ENCODE results near the gene TATDN3. TPM values are rescaled to one million over a fixed set of nuclear protein-coding genes. Genes with fewer than 3 reads are reported as not detected.
"Not testable (repeated sequence)": the region's sequence is repeated elsewhere in the genome, so short reads cannot be mapped to it uniquely, and the experiment has no call there.

TATDN3 gene
- polyA plus RNA-seq, 1 experiment: 4.6 TPM

DNA sequence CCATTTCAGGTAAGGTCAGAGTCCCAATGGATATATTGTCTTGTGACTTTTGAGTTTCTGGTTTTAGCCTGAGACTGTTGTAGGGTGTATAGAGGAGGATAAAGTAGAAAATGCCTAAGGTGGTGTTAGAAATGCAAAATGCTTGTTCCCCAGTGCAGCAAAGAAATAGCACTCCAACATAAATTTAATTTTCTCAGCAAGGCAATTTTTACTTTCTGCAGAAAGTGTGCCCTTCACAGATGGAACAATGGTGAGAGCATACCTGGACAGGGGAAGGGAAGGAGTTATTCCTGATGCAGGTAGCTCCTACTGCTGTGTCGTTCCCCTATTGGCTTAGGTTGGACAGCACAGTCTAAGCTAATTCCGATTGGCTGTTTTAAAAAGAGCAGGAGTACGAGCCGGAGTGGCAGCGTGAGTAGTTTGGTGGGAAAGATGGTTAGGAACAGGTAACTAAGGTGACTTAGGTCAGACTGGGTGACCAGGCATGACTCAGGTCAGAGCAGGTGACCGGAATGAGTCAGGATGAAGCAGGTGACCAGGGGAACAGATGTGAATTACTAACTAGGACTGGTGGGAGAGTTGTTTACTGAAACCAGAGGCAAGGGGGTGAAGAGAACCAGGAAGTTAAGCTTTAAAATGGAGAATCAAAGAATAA lies 34.2 kb downstream of the TATDN3 start:
- DNase-seq (ENCODE audit: low read depth): no peak
- Histone ChIP-seq H3K36me3 (ENCODE audit: control insufficient read depth, insufficient read depth, low read length) (no peaks in the 10 kb centered on the region), H3K4me3 (ENCODE audit: low read depth, low read length) (no peak overlapping the region), H3K27me3 (ENCODE audit: control insufficient read depth, insufficient read depth, low read length) (no peaks in the 10 kb centered on the region)
- TF ChIP-seq, protein P1, sequence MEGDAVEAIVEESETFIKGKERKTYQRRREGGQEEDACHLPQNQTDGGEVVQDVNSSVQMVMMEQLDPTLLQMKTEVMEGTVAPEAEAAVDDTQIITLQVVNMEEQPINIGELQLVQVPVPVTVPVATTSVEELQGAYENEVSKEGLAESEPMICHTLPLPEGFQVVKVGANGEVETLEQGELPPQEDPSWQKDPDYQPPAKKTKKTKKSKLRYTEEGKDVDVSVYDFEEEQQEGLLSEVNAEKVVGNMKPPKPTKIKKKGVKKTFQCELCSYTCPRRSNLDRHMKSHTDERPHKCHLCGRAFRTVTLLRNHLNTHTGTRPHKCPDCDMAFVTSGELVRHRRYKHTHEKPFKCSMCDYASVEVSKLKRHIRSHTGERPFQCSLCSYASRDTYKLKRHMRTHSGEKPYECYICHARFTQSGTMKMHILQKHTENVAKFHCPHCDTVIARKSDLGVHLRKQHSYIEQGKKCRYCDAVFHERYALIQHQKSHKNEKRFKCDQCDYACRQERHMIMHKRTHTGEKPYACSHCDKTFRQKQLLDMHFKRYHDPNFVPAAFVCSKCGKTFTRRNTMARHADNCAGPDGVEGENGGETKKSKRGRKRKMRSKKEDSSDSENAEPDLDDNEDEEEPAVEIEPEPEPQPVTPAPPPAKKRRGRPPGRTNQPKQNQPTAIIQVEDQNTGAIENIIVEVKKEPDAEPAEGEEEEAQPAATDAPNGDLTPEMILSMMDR (IDR thresholded peaks at IDR 0.05; ENCODE audit: insufficient read depth, low read depth, low read length): no peak
- CTCF ChIA-PET: interaction anchor here (0.9 kb wide), 1 partner anchor 169 kb away, joined by 3 read pairs; no protein-coding TSS in a partner anchor
- POLR2A ChIA-PET: interaction anchor here (0.6 kb wide), 1 partner anchor 14 kb away, joined by 7 read pairs; no protein-coding TSS in a partner anchor

DNA sequence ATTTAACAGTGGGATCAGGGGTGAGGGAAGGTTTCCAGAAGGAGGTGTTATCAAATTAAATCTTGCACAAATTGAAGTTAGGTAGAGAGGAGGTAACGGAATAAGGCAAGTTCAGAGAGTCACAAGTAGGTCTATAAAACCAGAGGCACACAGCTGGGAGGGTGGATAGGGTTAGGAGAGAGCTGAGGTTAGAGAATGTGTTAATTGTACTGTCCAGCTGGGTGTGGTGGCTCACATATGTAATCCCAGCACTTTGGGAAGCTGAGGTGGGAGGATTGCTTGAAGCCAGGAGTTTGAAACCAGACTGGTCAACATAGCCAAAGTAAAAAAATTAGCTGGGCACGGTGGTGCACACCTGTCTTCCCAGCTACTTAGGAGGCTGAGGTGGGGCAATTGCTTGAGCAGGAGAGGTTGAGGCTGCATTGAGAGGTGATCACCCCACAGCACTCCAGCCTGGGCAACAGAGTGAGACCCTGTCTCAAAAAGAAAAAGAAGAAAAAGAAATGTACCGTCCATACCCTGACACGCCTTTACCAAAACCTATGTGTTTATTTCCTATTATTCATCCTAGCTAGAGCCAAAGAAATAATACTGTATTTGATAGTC lies 35.6 kb downstream of the TATDN3 start:
- H3K4me3 ChIP-seq (ENCODE audit: low read depth, low read length): no peak overlapping the region
- DNase-seq (ENCODE audit: low read depth): no peak
- POLR2A ChIA-PET: interaction anchor here (0.7 kb wide), 1 partner anchor 162 kb away, joined by 8 read pairs; no protein-coding TSS in a partner anchor
- no peaks in the 10 kb centered on the region for H3K36me3 ChIP-seq (ENCODE audit: control insufficient read depth, insufficient read depth, low read length)
- TF ChIP-seq, protein P1 (IDR thresholded peaks at IDR 0.05; ENCODE audit: insufficient read depth, low read depth, low read length): no peak
- CTCF ChIA-PET: interaction anchor here (1.0 kb wide), 1 partner anchor 12 kb away, joined by 3 read pairs; no protein-coding TSS in a partner anchor
- no peaks in the 10 kb centered on the region for H3K27me3 ChIP-seq (ENCODE audit: control insufficient read depth, insufficient read depth, low read length)

DNA sequence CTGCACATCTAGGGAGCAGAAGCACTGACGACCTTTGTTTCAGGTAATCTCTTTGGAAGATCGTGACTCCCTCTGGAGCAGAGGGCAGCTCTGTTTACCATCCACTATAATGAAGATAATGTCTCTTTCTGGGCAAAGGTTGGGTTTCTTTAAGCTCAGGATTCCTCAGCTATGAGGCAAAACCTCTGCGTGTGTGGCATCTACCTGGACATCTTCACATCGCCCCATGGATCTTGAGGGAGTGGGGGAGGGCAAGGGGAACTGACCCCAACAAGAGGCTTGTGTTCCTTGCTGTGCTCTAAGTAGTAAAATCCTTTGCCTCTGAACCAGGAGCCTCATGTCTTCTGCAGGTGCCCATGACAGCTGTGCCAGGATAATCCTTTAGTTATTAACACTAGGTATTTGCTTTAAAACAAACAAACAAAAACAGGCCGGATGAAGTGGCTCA lies 36.2 kb downstream of the TATDN3 start:
- Histone ChIP-seq H3K27me3 (ENCODE audit: control insufficient read depth, insufficient read depth, low read length) (no peaks in the 10 kb centered on the region), H3K36me3 (ENCODE audit: control insufficient read depth, insufficient read depth, low read length) (no peaks in the 10 kb centered on the region), H3K4me3 (ENCODE audit: low read depth, low read length) (no peak overlapping the region)
- DNase-seq (ENCODE audit: low read depth): no peak
- POLR2A ChIA-PET: no interaction called here
- TF ChIP-seq, protein P1 (IDR thresholded peaks at IDR 0.05; ENCODE audit: insufficient read depth, low read depth, low read length): no peak
- CTCF ChIA-PET: interaction anchor here (1.0 to 1.5 kb wide), 2 partner anchors 13 to 168 kb away, joined by 3 to 4 read pairs; no protein-coding TSS in a partner anchor

DNA sequence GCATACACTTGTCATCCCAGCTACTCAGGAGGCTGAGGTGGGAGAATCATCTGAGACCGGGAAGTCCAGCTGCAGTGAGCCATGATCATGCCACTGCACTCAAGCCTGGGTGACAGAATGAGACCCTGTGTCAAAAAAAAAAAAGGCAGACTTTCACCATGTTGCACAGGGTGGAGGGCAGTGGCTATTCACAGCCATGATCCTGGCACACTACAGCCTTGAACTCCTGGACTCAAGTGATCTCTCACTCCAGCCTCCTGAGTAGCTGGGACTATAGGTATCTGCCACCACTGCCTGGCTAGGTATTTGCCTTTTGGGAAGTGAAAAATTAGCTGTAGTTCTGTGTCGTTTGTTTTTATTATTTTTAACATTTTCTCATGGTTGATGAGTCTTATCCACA lies 36.7 kb downstream of the TATDN3 start:
- ChIA-PET CTCF (interaction anchor here (1.1 to 1.5 kb wide), 2 partner anchors 13 to 167 kb away, joined by 3 to 4 read pairs; no protein-coding TSS in a partner anchor), POLR2A (no interaction called here)
- no peaks in the 10 kb centered on the region for H3K36me3 ChIP-seq (ENCODE audit: control insufficient read depth, insufficient read depth, low read length)
- no peaks in the 10 kb centered on the region for H3K27me3 ChIP-seq (ENCODE audit: control insufficient read depth, insufficient read depth, low read length)
- no peak for DNase-seq (ENCODE audit: low read depth)
- H3K4me3 ChIP-seq (ENCODE audit: low read depth, low read length): no peak overlapping the region
- TF ChIP-seq, protein P1 (IDR thresholded peaks at IDR 0.05; ENCODE audit: insufficient read depth, low read depth, low read length): no peak

DNA sequence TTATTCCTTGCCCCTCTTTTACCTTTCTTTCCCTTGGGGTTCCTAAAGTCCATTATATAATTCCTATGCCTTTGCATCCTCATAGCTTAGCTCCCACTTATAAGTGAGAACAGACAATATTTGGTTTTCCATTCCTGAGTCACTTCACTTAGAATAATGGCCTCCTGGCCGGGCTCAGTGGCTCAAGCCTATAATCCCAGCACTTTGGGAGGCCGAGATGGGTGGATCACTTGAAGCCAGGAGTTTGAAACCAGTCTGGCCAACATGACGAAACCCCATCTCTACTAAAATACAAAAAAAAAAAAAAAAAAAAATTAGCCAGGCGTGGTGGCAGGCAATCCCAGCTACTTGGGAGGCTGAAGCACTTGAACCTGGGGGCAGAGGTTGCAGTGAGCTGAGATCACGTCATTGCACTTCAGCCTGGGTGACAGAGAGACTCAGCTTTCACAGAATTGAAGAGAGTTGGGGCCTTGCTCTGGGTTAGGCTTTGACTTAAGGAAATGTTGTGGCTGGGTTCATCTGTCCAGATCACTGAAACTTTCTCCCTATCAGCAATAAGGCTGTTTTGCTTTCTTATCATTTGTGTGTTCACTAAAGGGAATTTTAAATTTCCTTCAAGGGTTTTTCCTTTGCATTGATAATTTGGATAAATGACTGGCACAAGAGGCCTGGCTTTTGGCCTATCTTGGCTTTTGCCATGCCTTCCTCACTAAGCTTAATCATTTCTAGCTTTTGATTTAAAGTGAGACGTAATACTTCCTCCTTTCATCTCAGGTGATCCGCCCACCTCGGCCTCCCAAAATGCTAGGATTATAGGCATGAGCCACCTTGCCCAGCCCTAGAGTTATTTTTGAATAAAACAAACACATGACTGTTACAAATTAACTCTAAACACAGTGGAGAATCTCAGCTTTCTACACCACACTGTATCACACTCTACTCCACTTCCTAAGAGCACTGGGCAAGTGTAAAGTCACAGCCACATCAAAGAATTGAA lies 41.8 kb downstream of the TATDN3 start:
- DNase-seq (ENCODE audit: low read depth); H3K36me3 ChIP-seq (ENCODE audit: control insufficient read depth, insufficient read depth, low read length); CTCF ChIA-PET; H3K4me3 ChIP-seq (ENCODE audit: low read depth, low read length); H3K27me3 ChIP-seq (ENCODE audit: control insufficient read depth, insufficient read depth, low read length): not testable (repeated sequence)
- POLR2A ChIA-PET: interaction anchor here (0.7 kb wide), 1 partner anchor 14 kb away, joined by 8 read pairs; no protein-coding TSS in a partner anchor

All from BJ (cell line).